ENCODE measurements around the gene CD300E.

CD300E gene

GRCh38 chr17:74561586-74561985 lies 62.0 kb downstream of the CD300E start:
- DNase-seq = no peak
